Ishikawa (cell line): ENCODE data around the gene HTRA3.

Experiments used
- CEBPB ChIP-seq: IDR thresholded peaks from 2 replicates; pipeline ENCODE4 v1.6.1; 2012
- CREB1 ChIP-seq: IDR thresholded peaks from 2 replicates; pipeline ENCODE4 v1.6.1; 2012; ENCODE audit warnings: low read depth
- EGR1 ChIP-seq: IDR thresholded peaks from 2 replicates; pipeline ENCODE4 v1.6.1; 2012
- EP300 ChIP-seq: IDR thresholded peaks from 2 replicates; pipeline ENCODE4 v1.6.1; 2012; ENCODE audit warnings: borderline replicate concordance
- FOXM1 ChIP-seq: IDR thresholded peaks from 2 replicates; pipeline ENCODE4 v1.6.1; 2012; ENCODE audit warnings: low read depth, borderline replicate concordance
- NFIC ChIP-seq: IDR thresholded peaks from 2 replicates; pipeline ENCODE4 v1.6.1; 2012
- RAD21 ChIP-seq: IDR thresholded peaks from 2 replicates; pipeline ENCODE4 v1.6.1; 2012; ENCODE audit warnings: low read depth
- TAF1 ChIP-seq: IDR thresholded peaks from 2 replicates; pipeline ENCODE4 v1.6.1; 2012; ENCODE audit warnings: low read depth, mild to moderate bottlenecking
- TCF12 ChIP-seq: IDR thresholded peaks from 2 replicates; pipeline ENCODE4 v1.6.1; 2012; ENCODE audit warnings: low read depth
- TEAD4 ChIP-seq: IDR thresholded peaks from 2 replicates; pipeline ENCODE4 v1.6.1; 2012
- USF1 ChIP-seq: IDR thresholded peaks from 2 replicates; pipeline ENCODE4 v1.6.1; 2012
- YY1 ChIP-seq: IDR thresholded peaks from 2 replicates; pipeline ENCODE4 v1.6.1; 2012; ENCODE audit warnings: low read depth
- ZBTB7A ChIP-seq: IDR thresholded peaks from 2 replicates; pipeline ENCODE4 v1.6.1; 2012; ENCODE audit warnings: low read depth
- TF ChIP-seq, protein P1 (sequence below): IDR thresholded peaks from 2 replicates; pipeline ENCODE4 v1.6.1; 2012; ENCODE audit warnings: low read depth, mild to moderate bottlenecking
- TF ChIP-seq, protein P2 (sequence below): IDR thresholded peaks from 2 replicates; pipeline ENCODE4 v1.6.1; 2012

The HTRA3 gene

GRCh38 chr4:8296491-8296890 is 26.9 kb downstream of the HTRA3 start:
- TF ChIP-seq NFIC = no peak
- no peak for TF ChIP-seq CREB1
- TF ChIP-seq, protein P1, sequence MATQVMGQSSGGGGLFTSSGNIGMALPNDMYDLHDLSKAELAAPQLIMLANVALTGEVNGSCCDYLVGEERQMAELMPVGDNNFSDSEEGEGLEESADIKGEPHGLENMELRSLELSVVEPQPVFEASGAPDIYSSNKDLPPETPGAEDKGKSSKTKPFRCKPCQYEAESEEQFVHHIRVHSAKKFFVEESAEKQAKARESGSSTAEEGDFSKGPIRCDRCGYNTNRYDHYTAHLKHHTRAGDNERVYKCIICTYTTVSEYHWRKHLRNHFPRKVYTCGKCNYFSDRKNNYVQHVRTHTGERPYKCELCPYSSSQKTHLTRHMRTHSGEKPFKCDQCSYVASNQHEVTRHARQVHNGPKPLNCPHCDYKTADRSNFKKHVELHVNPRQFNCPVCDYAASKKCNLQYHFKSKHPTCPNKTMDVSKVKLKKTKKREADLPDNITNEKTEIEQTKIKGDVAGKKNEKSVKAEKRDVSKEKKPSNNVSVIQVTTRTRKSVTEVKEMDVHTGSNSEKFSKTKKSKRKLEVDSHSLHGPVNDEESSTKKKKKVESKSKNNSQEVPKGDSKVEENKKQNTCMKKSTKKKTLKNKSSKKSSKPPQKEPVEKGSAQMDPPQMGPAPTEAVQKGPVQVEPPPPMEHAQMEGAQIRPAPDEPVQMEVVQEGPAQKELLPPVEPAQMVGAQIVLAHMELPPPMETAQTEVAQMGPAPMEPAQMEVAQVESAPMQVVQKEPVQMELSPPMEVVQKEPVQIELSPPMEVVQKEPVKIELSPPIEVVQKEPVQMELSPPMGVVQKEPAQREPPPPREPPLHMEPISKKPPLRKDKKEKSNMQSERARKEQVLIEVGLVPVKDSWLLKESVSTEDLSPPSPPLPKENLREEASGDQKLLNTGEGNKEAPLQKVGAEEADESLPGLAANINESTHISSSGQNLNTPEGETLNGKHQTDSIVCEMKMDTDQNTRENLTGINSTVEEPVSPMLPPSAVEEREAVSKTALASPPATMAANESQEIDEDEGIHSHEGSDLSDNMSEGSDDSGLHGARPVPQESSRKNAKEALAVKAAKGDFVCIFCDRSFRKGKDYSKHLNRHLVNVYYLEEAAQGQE = no peak

GRCh38 chr4:8297141-8297601 is 27.6 kb downstream of the HTRA3 start:
- TF ChIP-seq CREB1 (no peak), ZBTB7A (no peak), EP300 (no peak), EGR1 (no peak), CEBPB (no peak), FOXM1 (no peak), YY1 (no peak)
- TF ChIP-seq, protein P2, sequence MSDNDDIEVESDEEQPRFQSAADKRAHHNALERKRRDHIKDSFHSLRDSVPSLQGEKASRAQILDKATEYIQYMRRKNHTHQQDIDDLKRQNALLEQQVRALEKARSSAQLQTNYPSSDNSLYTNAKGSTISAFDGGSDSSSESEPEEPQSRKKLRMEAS = no peak
- TF ChIP-seq, protein P1 = no peak

GRCh38 chr4:8297691-8298485 is 28.3 kb downstream of the HTRA3 start:
- TF ChIP-seq RAD21 = no peak
- TF ChIP-seq EGR1 = no peak
- TF ChIP-seq, protein P2 = no peak

- TF ChIP-seq EP300 = no peak
- TF ChIP-seq TEAD4 = no peak
- TF ChIP-seq, protein P1 = no peak
- TF ChIP-seq EGR1 = no peak
- no peak for TF ChIP-seq FOXM1
- TF ChIP-seq USF1 = no peak
- TF ChIP-seq, protein P2 = no peak
- no peak for TF ChIP-seq RAD21
Measured at GRCh38 chr4:8300832-8301231, 31.3 kb downstream of the HTRA3 start.

DNA sequence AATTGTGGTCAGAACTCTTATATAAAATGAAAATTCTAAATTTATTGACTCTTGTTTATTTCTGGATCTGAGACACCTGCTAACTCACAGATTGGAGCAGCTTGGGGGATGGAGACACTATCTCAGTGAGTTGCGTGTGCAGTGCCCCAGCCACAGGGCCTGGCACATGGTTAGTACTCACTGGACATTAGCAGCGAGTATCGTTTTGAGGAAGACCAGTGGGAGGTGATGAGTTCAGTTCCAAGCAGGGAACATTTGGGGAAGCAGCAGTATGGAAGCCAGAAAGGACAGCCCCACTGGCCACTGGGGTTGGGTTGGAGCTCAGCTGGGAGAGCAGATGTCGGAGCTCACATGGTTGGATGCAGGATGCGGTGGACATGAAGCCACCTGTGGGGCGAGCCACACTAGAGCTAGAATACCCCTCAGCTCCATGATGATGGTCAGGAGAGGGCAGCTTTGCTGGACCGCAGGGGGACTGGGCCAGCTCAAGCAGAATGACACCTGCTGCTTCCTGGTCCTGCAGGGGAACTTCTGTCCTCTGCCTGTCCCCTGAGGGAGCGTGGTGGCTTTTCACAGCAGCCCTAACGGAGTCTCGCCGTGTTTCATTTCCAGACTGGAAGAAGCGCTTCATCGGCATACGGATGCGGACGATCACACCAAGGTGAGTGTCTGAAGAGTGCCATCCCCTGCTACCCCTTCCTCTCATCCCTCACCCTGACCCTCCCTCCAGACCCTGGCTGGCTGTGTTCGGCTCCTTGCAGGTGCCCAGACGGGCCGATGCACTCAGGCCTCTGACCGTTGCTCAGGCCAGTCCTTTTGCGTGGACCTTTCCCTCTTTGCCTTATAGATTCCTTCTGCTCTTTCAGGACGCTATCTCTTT is 32.5 kb downstream of the HTRA3 start:
- TF ChIP-seq ZBTB7A (no peak), TEAD4 (no peak), TAF1 (no peak), NFIC (no peak), EP300 (no peak), CEBPB (no peak), TCF12 (no peak), RAD21 (no peak), USF1 (no peak), YY1 (no peak), CREB1 (no peak), EGR1 (no peak)
- TF ChIP-seq, protein P2 = no peak
- TF ChIP-seq, protein P1 = no peak
